Thyroid gland (tissue), 4 donors: ENCODE measurements around the gene ZFYVE26. TPM values are rescaled to one million over a fixed set of nuclear protein-coding genes. Genes with fewer than 3 reads are reported as not detected.

Source experiments
- DNase-seq, 2 donors: peaks; one replicate each; pipeline ENCODE4 v3.0.0-alpha.2; 2019
- H3K27ac ChIP-seq, 3 donors: fragments of 200-600 bp; sonication (generic); 1 replicate in 2 of 3; 2 replicates in 1 of 3; pipeline ENCODE4 v1.5.1; 2016 to 2019; ENCODE audit warnings: mild to moderate bottlenecking in 1 of 3, moderate library complexity in 1 of 3
- H3K27me3 ChIP-seq: fragments of 200-600 bp; sonication (generic); one replicate; pipeline ENCODE4 v1.5.1; 2019
- H3K36me3 ChIP-seq, 2 donors: fragments of 200-600 bp; sonication (generic); one replicate each; pipeline ENCODE4 v1.5.1; 2016 to 2019
- H3K4me1 ChIP-seq, 2 donors: fragments of 200-600 bp; sonication (generic); one replicate each; pipeline ENCODE4 v1.5.1; 2017 to 2019
- H3K4me3 ChIP-seq, 3 donors: fragments of 200-600 bp; sonication (generic); replicated peaks in 1 of 3; 1 replicate in 2 of 3; 2 replicates in 1 of 3; pipeline ENCODE4 v1.5.1; 2016; ENCODE audit warnings: mild to moderate bottlenecking in 1 of 3
- H3K9me3 ChIP-seq: fragments of 200-600 bp; sonication (generic); one replicate; pipeline ENCODE4 v1.5.1; 2017
- CTCF ChIP-seq, 6 experiments: fragments of 200-600 bp in 3 of 6; fragments of 450-650 bp in 3 of 6; sonication (generic) in 3 of 6; IDR thresholded peaks; one replicate each; pipeline ENCODE4 v1.5.1; 2016 to 2019; ENCODE audit warnings: antibody characterized with exemption in 6 of 6, mild to moderate bottlenecking in 2 of 6, inconsistent platforms in 1 of 6, moderate library complexity in 1 of 6
- POLR2A ChIP-seq, 2 donors: fragments of 450-650 bp; IDR thresholded peaks; one replicate each; pipeline ENCODE4 v1.6.1; 2017; ENCODE audit warnings: antibody characterized with exemption in 2 of 2, mild to moderate bottlenecking in 2 of 2, moderate library complexity in 1 of 2
- WGBS, 2 donors: methylation state at CpG; one replicate each; pipeline ENCODE4 v1.1.5; 2017; 5-methylcytosine and 5-hydroxymethylcytosine counted together
- intact Hi-C: fragments of 100-400 bp; cut with DNase I; formaldehyde crosslinking; loops from one replicate; pipeline ENCODE4 v1.15.1; 2023
- total RNA-seq, 4 donors: library from RNA; depleted of rRNA; stranded (reverse); fragments of >200 nt; gene quantifications; one replicate each; pipeline ENCODE4 v1.2.3, GENCODE V29; 2016

Gene ZFYVE26
- total RNA-seq, 4 donors from 2014 or later, result 21.5 to 49.7 (median 37.1) TPM

- no peak overlapping the region for H3K27ac ChIP-seq
- intact Hi-C loops, result loop anchor here (10.0 kb wide), 1 partner anchor 988 kb away; no protein-coding TSS in a partner anchor
- DNase-seq, result peak; percentile 30 to 72
- no peak overlapping the region for H3K4me3 ChIP-seq
- WGBS, 2 donors, result 32 to 38% methylated on average over 2 of the region's 2 CpGs
- H3K9me3 ChIP-seq, result no peaks in the 10 kb centered on the region
- no peaks in the 10 kb centered on the region for H3K27me3 ChIP-seq
- no peaks in the 10 kb centered on the region for H3K36me3 ChIP-seq
- TF ChIP-seq CTCF (IDR thresholded peaks at IDR 0.05), result peak in 5 of 6 experiments; percentile 24 to 92 (median 67)
- no peak for TF ChIP-seq POLR2A (IDR thresholded peaks at IDR 0.05)
- no peaks in the 10 kb centered on the region for H3K4me1 ChIP-seq
Measured at GRCh38 chr14:67837011-67837624, 20.7 kb upstream of the ZFYVE26 start.

GRCh38 chr14:67835596-67835995 is 19.2 kb upstream of the ZFYVE26 start:
- no peaks in the 10 kb centered on the region for H3K4me1 ChIP-seq
- no peak for DNase-seq
- H3K27me3 ChIP-seq, result no peaks in the 10 kb centered on the region
- H3K36me3 ChIP-seq, result no peaks in the 10 kb centered on the region
- H3K27ac ChIP-seq, result no peak overlapping the region
- TF ChIP-seq POLR2A (IDR thresholded peaks at IDR 0.05), result no peak
- no peak for TF ChIP-seq CTCF (IDR thresholded peaks at IDR 0.05)
- no peaks in the 10 kb centered on the region for H3K9me3 ChIP-seq
- intact Hi-C loops, result loop anchor here (10.0 kb wide), 1 partner anchor 989 kb away; no protein-coding TSS in a partner anchor
- H3K4me3 ChIP-seq, result no peak overlapping the region

GRCh38 chr14:67833403-67833802 is 17.0 kb upstream of the ZFYVE26 start:
- Histone ChIP-seq H3K27ac (no peak overlapping the region), H3K36me3 (no peaks in the 10 kb centered on the region), H3K4me1 (no peaks in the 10 kb centered on the region), H3K27me3 (no peaks in the 10 kb centered on the region), H3K4me3 (no peak overlapping the region), H3K9me3 (no peaks in the 10 kb centered on the region)
- no peak for DNase-seq
- intact Hi-C loops, result loop anchor here (10.0 kb wide), 1 partner anchor 991 kb away; no protein-coding TSS in a partner anchor
- 89 to 94% methylated on average over 1 of the region's 1 CpG for WGBS, 2 donors
- TF ChIP-seq CTCF (IDR thresholded peaks at IDR 0.05), result no peak

- no peaks in the 10 kb centered on the region for H3K36me3 ChIP-seq
- intact Hi-C loops, result loop anchor here (10.0 kb wide), 1 partner anchor 994 kb away; no protein-coding TSS in a partner anchor
- no peaks in the 10 kb centered on the region for H3K9me3 ChIP-seq
- no peak overlapping the region for H3K4me3 ChIP-seq
- 94 to 96% methylated on average over 8 of the region's 8 CpGs for WGBS, 2 donors
- no peaks in the 10 kb centered on the region for H3K27me3 ChIP-seq
- H3K27ac ChIP-seq, result no peak overlapping the region
- TF ChIP-seq CTCF (IDR thresholded peaks at IDR 0.05), result no peak
- H3K4me1 ChIP-seq, result no peaks in the 10 kb centered on the region
- no peak for DNase-seq
Measured at GRCh38 chr14:67831113-67831512, 14.7 kb upstream of the ZFYVE26 start.

GRCh38 chr14:67821121-67821520 is 4.7 kb upstream of the ZFYVE26 start:
- H3K36me3 ChIP-seq, result no peaks in the 10 kb centered on the region
- H3K4me3 ChIP-seq, result no peak overlapping the region
- no peaks in the 10 kb centered on the region for H3K9me3 ChIP-seq
- H3K27ac ChIP-seq, result no peak overlapping the region
- intact Hi-C loops, result no loop called here
- TF ChIP-seq POLR2A (IDR thresholded peaks at IDR 0.05) (no peak), CTCF (IDR thresholded peaks at IDR 0.05) (no peak)
- no peaks in the 10 kb centered on the region for H3K27me3 ChIP-seq
- H3K4me1 ChIP-seq, result peaks cover 3 to 11% of the 10 kb centered on the region in 2 donors
- DNase-seq, result no peak
